Esophagus muscularis mucosa (tissue), 3 donors: ENCODE data around the gene CEP41.

Experiments used
- CTCF ChIP-seq, 3 experiments: fragments of 200-600 bp in 2 of 3; fragments of 450-650 bp in 1 of 3; sonication (generic) in 2 of 3; IDR thresholded peaks; one replicate each; pipeline ENCODE4 v1.5.1; 2017 to 2019; ENCODE audit warnings: antibody characterized with exemption in 3 of 3, mild to moderate bottlenecking in 2 of 3, moderate library complexity in 1 of 3
- POLR2AphosphoS5 ChIP-seq, 2 donors: sonication (generic); formaldehyde crosslinking; IDR thresholded peaks; one replicate each; pipeline ENCODE4 v1.6.1; 2017; ENCODE audit warnings: antibody characterized with exemption in 2 of 2

GRCh38 chr7:130436253-130436652 lies 4.6 kb downstream of the CEP41 start:
- TF ChIP-seq CTCF (IDR thresholded peaks at IDR 0.05) (no peak), POLR2AphosphoS5 (IDR thresholded peaks at IDR 0.05) (no peak)
